ENCODE results near the gene RCBTB2. TPM values are rescaled to one million over a fixed set of nuclear protein-coding genes. Genes with fewer than 3 reads are reported as not detected.

RCBTB2 gene
- total RNA-seq, 1 donor from 2014 or later: 5.6 TPM

- H3K36me3 ChIP-seq (ENCODE audit: control insufficient read depth, insufficient read depth, low read length): no peaks in the 10 kb centered on the region
- DNase-seq (ENCODE audit: low read depth): no peak
- no peak overlapping the region for H3K4me3 ChIP-seq (ENCODE audit: low read depth, low read length)
- no peak for TF ChIP-seq CTCF (IDR thresholded peaks at IDR 0.05; ENCODE audit: insufficient read depth, low read length, poor library complexity, severe bottlenecking)
- H3K27me3 ChIP-seq (ENCODE audit: control insufficient read depth, insufficient read depth, low read length): no peaks in the 10 kb centered on the region
These were observed 45.8 kb upstream of the RCBTB2 start for GRCh38 chr13:48578516-48579164.

GRCh38 chr13:48576448-48577010 is 43.6 kb upstream of the RCBTB2 start:
- no peaks in the 10 kb centered on the region for H3K36me3 ChIP-seq (ENCODE audit: control insufficient read depth, insufficient read depth, low read length)
- no peak for DNase-seq (ENCODE audit: low read depth)
- no peak for TF ChIP-seq CTCF (IDR thresholded peaks at IDR 0.05; ENCODE audit: insufficient read depth, low read length, poor library complexity, severe bottlenecking)
- H3K4me3 ChIP-seq (ENCODE audit: low read depth, low read length): no peak overlapping the region
- H3K27me3 ChIP-seq (ENCODE audit: control insufficient read depth, insufficient read depth, low read length): no peaks in the 10 kb centered on the region

- DNase-seq (ENCODE audit: low read depth): no peak
- no peaks in the 10 kb centered on the region for H3K36me3 ChIP-seq (ENCODE audit: control insufficient read depth, insufficient read depth, low read length)
- H3K27me3 ChIP-seq (ENCODE audit: control insufficient read depth, insufficient read depth, low read length): no peaks in the 10 kb centered on the region
- no peak for TF ChIP-seq CTCF (IDR thresholded peaks at IDR 0.05; ENCODE audit: insufficient read depth, low read length, poor library complexity, severe bottlenecking)
- no peak overlapping the region for H3K4me3 ChIP-seq (ENCODE audit: low read depth, low read length)
These were observed 42.2 kb upstream of the RCBTB2 start for GRCh38 chr13:48575031-48575430.

DNA sequence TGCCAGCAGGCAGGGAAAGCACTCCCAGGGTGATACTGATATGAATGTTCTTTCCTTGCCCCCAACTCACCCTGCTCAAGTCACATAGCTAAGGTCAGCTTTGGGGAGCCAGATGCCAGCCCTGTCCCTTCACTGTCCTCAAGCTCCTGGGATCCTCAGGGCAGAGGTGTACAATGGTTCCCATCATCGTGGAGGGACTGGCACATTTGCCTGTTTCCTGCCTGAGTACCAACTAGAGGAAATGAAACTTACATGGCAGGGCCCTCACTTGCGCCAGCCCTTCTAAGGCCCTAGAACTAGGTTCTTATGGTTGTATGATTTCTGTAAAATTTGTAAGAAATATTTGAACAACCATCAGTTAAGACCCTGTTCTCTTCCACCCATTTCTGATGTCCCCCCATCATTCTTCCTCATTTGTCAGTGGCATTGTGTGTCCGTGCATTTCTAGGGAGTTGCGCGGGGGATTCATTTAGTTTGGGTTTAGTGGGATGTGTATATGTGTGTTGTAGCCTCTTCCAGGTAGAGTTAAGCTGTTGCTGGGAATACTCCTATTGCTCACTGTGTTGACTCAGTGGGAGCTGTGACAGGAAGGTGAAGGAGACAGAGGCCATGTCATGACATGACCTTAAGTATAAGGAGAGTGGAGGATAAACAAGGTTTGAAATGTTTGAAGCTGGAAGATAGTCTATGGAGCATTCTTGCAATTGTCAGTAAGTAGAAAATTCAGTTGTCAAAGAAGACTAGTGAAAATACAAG is 41.3 kb upstream of the RCBTB2 start:
- DNase-seq (ENCODE audit: low read depth): no peak
- Histone ChIP-seq H3K27me3 (ENCODE audit: control insufficient read depth, insufficient read depth, low read length) (no peaks in the 10 kb centered on the region), H3K36me3 (ENCODE audit: control insufficient read depth, insufficient read depth, low read length) (no peaks in the 10 kb centered on the region), H3K4me3 (ENCODE audit: low read depth, low read length) (no peak overlapping the region)
- TF ChIP-seq CTCF (IDR thresholded peaks at IDR 0.05; ENCODE audit: insufficient read depth, low read length, poor library complexity, severe bottlenecking): no peak

- no peaks in the 10 kb centered on the region for H3K36me3 ChIP-seq (ENCODE audit: control insufficient read depth, insufficient read depth, low read length)
- no peak overlapping the region for H3K4me3 ChIP-seq (ENCODE audit: low read depth, low read length)
- DNase-seq (ENCODE audit: low read depth): no peak
- H3K27me3 ChIP-seq (ENCODE audit: control insufficient read depth, insufficient read depth, low read length): no peaks in the 10 kb centered on the region
- no peak for TF ChIP-seq CTCF (IDR thresholded peaks at IDR 0.05; ENCODE audit: insufficient read depth, low read length, poor library complexity, severe bottlenecking)
These were observed 40.5 kb upstream of the RCBTB2 start for GRCh38 chr13:48573213-48574007.
